Urinary bladder (tissue), 4 donors: ENCODE data around the gene SRD5A1. TPM values are rescaled to one million over a fixed set of nuclear protein-coding genes. Genes with fewer than 3 reads are reported as not detected.

Experiments used
- DNase-seq: peaks from one replicate; pipeline ENCODE4 v3.0.0-alpha.2; 2015; ENCODE audit errors: extremely low spot score
- H3K27ac ChIP-seq: one replicate; pipeline ENCODE4 v1.5.1; 2013; ENCODE audit warnings: low read depth, mild to moderate bottlenecking, moderate library complexity
- H3K36me3 ChIP-seq: one replicate; pipeline ENCODE4 v1.6.1; 2013; ENCODE audit warnings: mild to moderate bottlenecking, moderate library complexity; ENCODE audit not compliant: insufficient read depth
- H3K4me1 ChIP-seq: one replicate; pipeline ENCODE4 v1.6.1; 2013; ENCODE audit warnings: mild to moderate bottlenecking, moderate library complexity; ENCODE audit not compliant: insufficient read depth
- H3K4me3 ChIP-seq: one replicate; pipeline ENCODE4 v1.5.1; 2013; ENCODE audit warnings: low read depth, low read length
- WGBS: extraction: QIAGEN DNeasy Blood & Tissue Kit; methylation state at CpG from one replicate; pipeline ENCODE4 v1.1.7; 2013; 5-methylcytosine and 5-hydroxymethylcytosine counted together
- polyA plus RNA-seq: library from polyadenylated mRNA; stranded (reverse); fragments of 200-250 nt; gene quantifications from one replicate; pipeline ENCODE4 v1.2.3, GENCODE V29; 2013
- total RNA-seq: library from RNA; depleted of rRNA; stranded (reverse); fragments of >200 nt; gene quantifications from one replicate; pipeline ENCODE4 v1.2.3, GENCODE V29; 2014
- donor health status: healthy with polysubstance abuse.
- donor health status: healthy.

SRD5A1 gene
- total RNA-seq = 6.6 TPM
- 6.5 TPM for polyA plus RNA-seq

GRCh38 chr5:6632888-6633468, at the start of gene SRD5A1, which contains the start of gene NSUN2:
SRD5A1 (plus strand) TSS chr5:6633440; CDS start chr5:6633577, 137 bp downstream.
NSUN2 (minus strand) TSS chr5:6633044; CDS start chr5:6632979, 65 bp downstream.
- no peaks in the 10 kb centered on the region for H3K36me3 ChIP-seq
- H3K27ac ChIP-seq = peak within 1 kb of the TSS; percentile 90
- H3K4me3 ChIP-seq = peak within 1 kb of the TSS; percentile 95
- H3K4me1 ChIP-seq = peaks cover 5% of the 10 kb centered on the region
- peak; percentile 83 for DNase-seq
- under 1% methylated on average over 66 of the region's 66 CpGs for WGBS

- H3K36me3 ChIP-seq = no peaks in the 10 kb centered on the region
- no peak overlapping the region for H3K4me3 ChIP-seq
- 74% methylated on average over 6 of the region's 6 CpGs for WGBS
- DNase-seq = no peak
- no peak overlapping the region for H3K27ac ChIP-seq
- no peaks in the 10 kb centered on the region for H3K4me1 ChIP-seq
Observed at GRCh38 chr5:6584101-6584645, 49.1 kb upstream of the SRD5A1 start.

GRCh38 chr5:6584727-6585126, 48.5 kb upstream of the SRD5A1 start:
- WGBS = 82% methylated on average over 8 of the region's 8 CpGs
- Histone ChIP-seq H3K27ac (no peak overlapping the region), H3K36me3 (no peaks in the 10 kb centered on the region), H3K4me3 (no peak overlapping the region), H3K4me1 (no peaks in the 10 kb centered on the region)
- no peak for DNase-seq

GRCh38 chr5:6585168-6585567, 48.1 kb upstream of the SRD5A1 start:
- no peak overlapping the region for H3K27ac ChIP-seq
- H3K4me3 ChIP-seq = no peak overlapping the region
- H3K4me1 ChIP-seq = no peaks in the 10 kb centered on the region
- no peaks in the 10 kb centered on the region for H3K36me3 ChIP-seq
- DNase-seq = no peak
- WGBS = 69% methylated on average over 6 of the region's 6 CpGs

- Histone ChIP-seq H3K27ac (no peak overlapping the region), H3K4me3 (no peak overlapping the region), H3K36me3 (no peaks in the 10 kb centered on the region), H3K4me1 (no peaks in the 10 kb centered on the region)
- no peak for DNase-seq
- 78% methylated on average over 15 of the region's 15 CpGs for WGBS
Observed at GRCh38 chr5:6585939-6586646, 47.1 kb upstream of the SRD5A1 start.

GRCh38 chr5:6586647-6587042, 46.6 kb upstream of the SRD5A1 start:
- Histone ChIP-seq H3K27ac (no peak overlapping the region), H3K4me1 (no peaks in the 10 kb centered on the region), H3K4me3 (no peak overlapping the region), H3K36me3 (no peaks in the 10 kb centered on the region)
- WGBS = 77% methylated on average over 5 of the region's 5 CpGs
- DNase-seq = no peak

GRCh38 chr5:6587171-6587570, 46.1 kb upstream of the SRD5A1 start:
- no peak for DNase-seq
- Histone ChIP-seq H3K4me1 (no peaks in the 10 kb centered on the region), H3K4me3 (no peak overlapping the region), H3K36me3 (no peaks in the 10 kb centered on the region), H3K27ac (no peak overlapping the region)
- WGBS = 90% methylated on average over 9 of the region's 9 CpGs

- H3K36me3 ChIP-seq = no peaks in the 10 kb centered on the region
- H3K4me1 ChIP-seq = no peaks in the 10 kb centered on the region
- DNase-seq = no peak
- H3K27ac ChIP-seq = no peak overlapping the region
- no peak overlapping the region for H3K4me3 ChIP-seq
- 79% methylated on average over 2 of the region's 2 CpGs for WGBS
Observed at GRCh38 chr5:6590581-6590980, 42.7 kb upstream of the SRD5A1 start.

GRCh38 chr5:6591671-6592288, 41.5 kb upstream of the SRD5A1 start:
- H3K4me3 ChIP-seq = no peak overlapping the region
- H3K4me1 ChIP-seq = no peaks in the 10 kb centered on the region
- no peak for DNase-seq
- H3K27ac ChIP-seq = no peak overlapping the region
- WGBS = 86% methylated on average over 12 of the region's 12 CpGs
- H3K36me3 ChIP-seq = no peaks in the 10 kb centered on the region

- Histone ChIP-seq H3K4me3 (no peak overlapping the region), H3K36me3 (no peaks in the 10 kb centered on the region), H3K27ac (no peak overlapping the region), H3K4me1 (no peaks in the 10 kb centered on the region)
- 60% methylated on average over 3 of the region's 3 CpGs for WGBS
- DNase-seq = no peak
Observed at GRCh38 chr5:6592601-6593000, 40.6 kb upstream of the SRD5A1 start.

- Histone ChIP-seq H3K4me3 (no peak overlapping the region), H3K4me1 (no peaks in the 10 kb centered on the region), H3K27ac (no peak overlapping the region), H3K36me3 (no peaks in the 10 kb centered on the region)
- 75% methylated on average over 14 of the region's 14 CpGs for WGBS
- DNase-seq = no peak
Observed at GRCh38 chr5:6593148-6594016, 39.9 kb upstream of the SRD5A1 start.

- DNase-seq = no peak
- WGBS = 78% methylated on average over 6 of the region's 6 CpGs
Observed at GRCh38 chr5:6594066-6594465, 39.2 kb upstream of the SRD5A1 start.

GRCh38 chr5:6595405-6595804, 37.8 kb upstream of the SRD5A1 start:
- H3K36me3 ChIP-seq = peaks cover 4% of the 10 kb centered on the region
- H3K4me1 ChIP-seq = no peaks in the 10 kb centered on the region
- H3K4me3 ChIP-seq = no peak overlapping the region
- H3K27ac ChIP-seq = no peak overlapping the region
- DNase-seq = no peak
- 82% methylated on average over 3 of the region's 3 CpGs for WGBS

More at GRCh38 chr5:6594066-6594465, 39.2 kb upstream of the SRD5A1 start:
- H3K4me1 ChIP-seq = no peaks in the 10 kb centered on the region
- no peak overlapping the region for H3K27ac ChIP-seq
- H3K36me3 ChIP-seq = peaks cover 4% of the 10 kb centered on the region
- H3K4me3 ChIP-seq = no peak overlapping the region
